Endothelial cell of umbilical vein (primary cell): ENCODE measurements around the gene SCO2. TPM values are rescaled to one million over a fixed set of nuclear protein-coding genes. Genes with fewer than 3 reads are reported as not detected.
A peak's percentile ranks its signal among the peaks of the same experiment; 100 is the strongest.

ENCODE experiments used
- BruUV-seq: library from RNA; stranded (reverse); fragments of 400-500 nt; replicated peaks from 2 replicates; lab custom pipeline; 2021; lab: Mats Ljungman, UMichigan
- CTCF ChIA-PET: fragments of 300-600, 350-600 bp; sonication (Branson Sonifier 250); formaldehyde crosslinking; loops from one replicate; lab custom pipeline; 2021; ENCODE audit warnings: antibody characterized with exemption, inconsistent platforms; lab: Charles Lee
- POLR2A ChIA-PET: fragments of 300-600, 350-600 bp; sonication (Branson Sonifier 250); formaldehyde crosslinking; loops from one replicate; lab custom pipeline; 2021; ENCODE audit warnings: antibody characterized with exemption, inconsistent platforms; lab: Charles Lee
- DNase-seq: peaks from one replicate; pipeline ENCODE4 v3.0.0-alpha.2; 2011; ENCODE audit warnings: low read depth, low spot score
- FAIRE-seq: peaks from 2 replicates; lab custom pipeline; 2011; peaks lifted over from hg19 to GRCh38; lab: Jason Lieb, UNC
- H2AFZ ChIP-seq: 2 replicates; pipeline ENCODE4 v1.6.0; 2012; ENCODE audit warnings: low read depth, low read length, control low read depth, inconsistent platforms
- H3K27ac ChIP-seq: 2 replicates; pipeline ENCODE4 v1.5.1; 2011; ENCODE audit warnings: low read depth, mild to moderate bottlenecking, control low read depth, low read length, moderate library complexity; ENCODE audit not compliant: insufficient read depth
- H3K27me3 ChIP-seq, 2 experiments: 2 replicates each; pipeline versions ENCODE4 v1.6.0 to v1.6.1; 2011; ENCODE audit warnings: low read length in 2 of 2, mixed read lengths in 1 of 2; ENCODE audit not compliant: control insufficient read depth in 2 of 2, insufficient read depth in 2 of 2
- H3K36me3 ChIP-seq, 2 experiments: 2 replicates in 1 of 2; 3 replicates in 1 of 2; pipeline ENCODE4 v1.5.1; 2011; ENCODE audit warnings: low read length in 2 of 2, mild to moderate bottlenecking in 1 of 2, moderate library complexity in 1 of 2; ENCODE audit not compliant: control insufficient read depth in 2 of 2, insufficient read depth in 2 of 2; ENCODE audit errors: extremely low read depth in 1 of 2
- H3K4me1 ChIP-seq: 3 replicates; pipeline ENCODE4 v1.5.1; 2011; ENCODE audit warnings: mild to moderate bottlenecking, low read length; ENCODE audit not compliant: control insufficient read depth, insufficient read depth; ENCODE audit errors: extremely low read depth
- H3K4me2 ChIP-seq: 2 replicates; pipeline ENCODE4 v1.6.1; 2011; ENCODE audit warnings: low read length, control low read depth, mixed read lengths; ENCODE audit not compliant: insufficient read depth
- H3K4me3 ChIP-seq, 3 experiments: fragments of 200-600 bp in 1 of 3; sonication (generic), shearing (Covaris generic) in 1 of 3; replicated peaks in 1 of 3; 2 replicates each; pipeline ENCODE4 v1.5.1; 2011 to 2016; ENCODE audit warnings: control low read depth in 3 of 3, low read length in 3 of 3, mild to moderate bottlenecking in 2 of 3, inconsistent platforms in 1 of 3, low read depth in 1 of 3, moderate library complexity in 1 of 3; ENCODE audit not compliant: insufficient read depth in 1 of 3
- H3K79me2 ChIP-seq: 2 replicates; pipeline ENCODE4 v1.6.0; 2012; ENCODE audit warnings: low read length, inconsistent platforms; ENCODE audit not compliant: control insufficient read depth, insufficient read depth
- H3K9ac ChIP-seq: replicated peaks from 2 replicates; pipeline ENCODE3; 2011; ENCODE audit warnings: low read length, control low read depth; ENCODE audit not compliant: insufficient read depth; ENCODE audit errors: extremely low read depth
- H3K9me1 ChIP-seq: replicated peaks from 3 replicates; pipeline ENCODE4 v1.6.0; 2011; ENCODE audit warnings: mild to moderate bottlenecking, low read length; ENCODE audit not compliant: control insufficient read depth, insufficient read depth; ENCODE audit errors: extremely low read depth
- H3K9me3 ChIP-seq: replicated peaks from 2 replicates; pipeline ENCODE4 v1.5.1; 2012; ENCODE audit warnings: low read length, inconsistent platforms; ENCODE audit not compliant: control insufficient read depth, insufficient read depth
- H4K20me1 ChIP-seq: replicated peaks from 2 replicates; pipeline ENCODE3; 2011; ENCODE audit warnings: mild to moderate bottlenecking, low read length; ENCODE audit not compliant: control insufficient read depth, insufficient read depth; ENCODE audit errors: extremely low read depth
- EZH2 ChIP-seq: IDR thresholded peaks from 2 replicates; pipeline ENCODE4 v1.6.1; 2012; ENCODE audit warnings: borderline replicate concordance, low read depth, mild to moderate bottlenecking, moderate library complexity, low read length, inconsistent platforms; ENCODE audit not compliant: severe bottlenecking
- FOS ChIP-seq: IDR thresholded peaks from 2 replicates; pipeline ENCODE4 v1.6.1; 2011; ENCODE audit warnings: mild to moderate bottlenecking, low read length, moderate library complexity, borderline replicate concordance; ENCODE audit not compliant: insufficient read depth
- GATA2 ChIP-seq: IDR thresholded peaks from 2 replicates; pipeline ENCODE4 v1.7.0; 2011; ENCODE audit warnings: low read depth, mild to moderate bottlenecking, moderate library complexity, mixed read lengths, low read length; ENCODE audit not compliant: insufficient read length, insufficient read depth
- JUN ChIP-seq: IDR thresholded peaks from 2 replicates; pipeline ENCODE4 v1.6.1; 2011; ENCODE audit warnings: borderline replicate concordance, low read depth; ENCODE audit not compliant: insufficient read length, insufficient read depth
- MYC ChIP-seq: IDR thresholded peaks from one replicate; pipeline ENCODE4 v1.6.1; 2011; ENCODE audit warnings: mild to moderate bottlenecking, low read depth, low read length
- POLR2A ChIP-seq: IDR thresholded peaks from 2 replicates; pipeline ENCODE4 v1.6.1; 2012; ENCODE audit warnings: low read depth, mild to moderate bottlenecking, control low read depth, low read length
- POLR2AphosphoS5 ChIP-seq: IDR thresholded peaks from 2 replicates; pipeline ENCODE4 v1.6.1; 2012; ENCODE audit warnings: low read depth, mild to moderate bottlenecking, control low read depth, low read length, moderate library complexity; ENCODE audit not compliant: insufficient read depth
- dilution Hi-C: fragments of 300-500 bp; cut with MboI; formaldehyde crosslinking; loops from one replicate; pipeline ENCODE4 v1.15.0; 2019; ENCODE audit warnings: low sequenced_read_pairs; ENCODE audit not compliant: extremely low pct_ligation_motif_present
- intact Hi-C: fragments of 100-400 bp; cut with micrococcal nuclease; formaldehyde crosslinking; loops from one replicate; pipeline ENCODE4 v1.10.0; 2022
- polyA plus RNA-seq, 4 experiments: library from polyadenylated mRNA; depleted of rRNA in 3 of 4; stranded (reverse) in 3 of 4; unstranded in 1 of 4; fragments of >200 nt; gene quantifications; 2 replicates each; pipeline versions ENCODE4 v1.2.1 to v1.2.3, GENCODE V29; 2011 to 2012; ENCODE audit warnings: missing spikeins in 1 of 4
- total RNA-seq: library from RNA; stranded (reverse); gene quantifications from 2 replicates; pipeline ENCODE4 v1.2.3, GENCODE V29; 2021
- TF ChIP-seq, protein P1 (sequence below): IDR thresholded peaks from 2 replicates; pipeline ENCODE4 v1.6.1; 2011; ENCODE audit not compliant: insufficient read depth, insufficient read length
- TF ChIP-seq, protein P2 (sequence below), 2 donors: IDR thresholded peaks; 1 replicate in 1 of 2; 2 replicates in 1 of 2; pipeline ENCODE4 v1.5.1; 2011; ENCODE audit warnings: low read length in 2 of 2, mild to moderate bottlenecking in 2 of 2, moderate library complexity in 2 of 2, control low read depth in 1 of 2, inconsistent platforms in 1 of 2, low read depth in 1 of 2; ENCODE audit not compliant: insufficient read depth in 1 of 2; ENCODE audit errors: extremely low read depth in 1 of 2

Gene SCO2
- total and polyA plus RNA-seq, 2 donors (not counting 3 experiments of a cell fraction or from before 2014, with no cell fraction given) = 3.5 to 3.7 TPM

DNA sequence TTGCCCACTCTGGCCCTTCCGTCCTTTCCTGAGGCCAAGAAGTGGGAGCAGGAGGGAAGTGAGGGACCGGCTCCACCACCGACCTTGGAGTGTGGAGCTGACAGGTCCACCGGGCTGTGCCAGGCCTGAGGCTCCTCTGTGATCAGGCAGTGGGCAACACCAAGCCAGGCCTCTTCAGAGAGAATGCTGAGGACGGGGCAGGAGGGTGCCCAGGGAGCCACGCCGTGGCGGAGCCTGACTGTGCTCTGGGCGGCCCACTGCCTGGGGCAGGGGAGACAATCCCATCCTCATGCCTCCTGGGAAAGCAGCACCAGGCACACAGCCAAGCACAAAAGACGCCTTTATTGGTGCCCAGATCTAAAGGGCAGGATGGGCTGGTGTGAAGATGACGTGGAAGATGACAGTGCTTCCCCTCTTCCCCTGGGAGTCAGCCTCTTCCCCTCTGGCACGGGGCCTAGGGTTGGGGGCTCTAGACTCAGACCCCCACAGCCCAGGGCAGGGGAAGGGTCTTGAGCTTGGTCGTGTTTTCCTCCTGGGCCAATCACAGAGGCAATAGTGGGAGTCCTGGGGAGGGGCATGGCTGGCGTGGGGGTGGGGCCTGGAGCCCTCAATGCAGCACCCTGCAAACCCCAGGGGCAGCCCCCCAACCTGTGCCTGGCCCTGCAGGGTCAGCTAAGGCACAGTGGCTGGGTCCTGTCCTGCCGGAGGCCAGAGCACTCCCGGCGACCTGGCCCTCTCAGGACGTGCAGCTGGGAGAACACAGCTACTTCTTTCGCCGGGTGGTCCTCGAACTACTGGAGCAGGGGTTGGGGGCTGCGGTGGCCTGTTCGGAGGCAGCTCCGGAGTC lies 22.5 kb downstream of the SCO2 start:
- Histone ChIP-seq H4K20me1 (no peaks in the 10 kb centered on the region), H3K9me1 (no peaks in the 10 kb centered on the region), H3K4me3 (no peak overlapping the region), H3K36me3 (peaks cover 6 to 22% of the 10 kb centered on the region in 2 experiments), H3K27me3 (no peaks in the 10 kb centered on the region), H3K9ac (no peak overlapping the region), H3K9me3 (no peaks in the 10 kb centered on the region), H2AFZ (no peak overlapping the region), H3K79me2 (peaks cover 14% of the 10 kb centered on the region), H3K4me1 (peaks cover 6% of the 10 kb centered on the region), H3K27ac (no peak overlapping the region), H3K4me2 (no peak overlapping the region)
- dilution Hi-C loops (no loop called here), intact Hi-C loops (no loop called here)
- DNase-seq = no peak
- TSS peak; percentile 21 for BruUV-seq
- CTCF ChIA-PET = interaction anchor here (0.8 to 1.0 kb wide), 2 partner anchors 22 to 23 kb away, joined by 3 read pairs; partner anchors contain the start of gene SCO2
- FAIRE-seq = no peak
- TF ChIP-seq POLR2A = no peak
- TF ChIP-seq, protein P1, sequence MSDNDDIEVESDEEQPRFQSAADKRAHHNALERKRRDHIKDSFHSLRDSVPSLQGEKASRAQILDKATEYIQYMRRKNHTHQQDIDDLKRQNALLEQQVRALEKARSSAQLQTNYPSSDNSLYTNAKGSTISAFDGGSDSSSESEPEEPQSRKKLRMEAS = no peak
- no peak for TF ChIP-seq FOS
- no peak for TF ChIP-seq POLR2AphosphoS5
- TF ChIP-seq EZH2 = no peak
- TF ChIP-seq GATA2 = no peak
- TF ChIP-seq, protein P2, sequence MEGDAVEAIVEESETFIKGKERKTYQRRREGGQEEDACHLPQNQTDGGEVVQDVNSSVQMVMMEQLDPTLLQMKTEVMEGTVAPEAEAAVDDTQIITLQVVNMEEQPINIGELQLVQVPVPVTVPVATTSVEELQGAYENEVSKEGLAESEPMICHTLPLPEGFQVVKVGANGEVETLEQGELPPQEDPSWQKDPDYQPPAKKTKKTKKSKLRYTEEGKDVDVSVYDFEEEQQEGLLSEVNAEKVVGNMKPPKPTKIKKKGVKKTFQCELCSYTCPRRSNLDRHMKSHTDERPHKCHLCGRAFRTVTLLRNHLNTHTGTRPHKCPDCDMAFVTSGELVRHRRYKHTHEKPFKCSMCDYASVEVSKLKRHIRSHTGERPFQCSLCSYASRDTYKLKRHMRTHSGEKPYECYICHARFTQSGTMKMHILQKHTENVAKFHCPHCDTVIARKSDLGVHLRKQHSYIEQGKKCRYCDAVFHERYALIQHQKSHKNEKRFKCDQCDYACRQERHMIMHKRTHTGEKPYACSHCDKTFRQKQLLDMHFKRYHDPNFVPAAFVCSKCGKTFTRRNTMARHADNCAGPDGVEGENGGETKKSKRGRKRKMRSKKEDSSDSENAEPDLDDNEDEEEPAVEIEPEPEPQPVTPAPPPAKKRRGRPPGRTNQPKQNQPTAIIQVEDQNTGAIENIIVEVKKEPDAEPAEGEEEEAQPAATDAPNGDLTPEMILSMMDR (IDR thresholded peaks at IDR 0.05; ENCODE audit: extremely low read depth in 1 of 2, insufficient read depth in 1 of 2, low read depth in 1 of 2, low read length in 2 of 2) = no peak
- no peak for TF ChIP-seq MYC
- no peak for TF ChIP-seq JUN
- POLR2A ChIA-PET = no interaction called here
